GM19351 (cell line): ENCODE results near the gene UBXN11.
A peak's percentile ranks its signal among the peaks of the same experiment; 100 is the strongest.
"Not testable (repeated sequence)": the region's sequence is repeated elsewhere in the genome, so short reads cannot be mapped to it uniquely, and the experiment has no call there.

Experiments
- ATAC-seq: cut with Tn5 transposase; IDR thresholded peaks from one replicate; pipeline ENCODE4 v1.9.1; 2021; ENCODE audit warnings: mild to moderate bottlenecking, moderate library complexity; ENCODE audit not compliant: unreplicated experiment

The UBXN11 gene

GRCh38 chr1:26307363-26307781 lies 936 bp upstream of the UBXN11 start:
- ATAC-seq: no peak

DNA sequence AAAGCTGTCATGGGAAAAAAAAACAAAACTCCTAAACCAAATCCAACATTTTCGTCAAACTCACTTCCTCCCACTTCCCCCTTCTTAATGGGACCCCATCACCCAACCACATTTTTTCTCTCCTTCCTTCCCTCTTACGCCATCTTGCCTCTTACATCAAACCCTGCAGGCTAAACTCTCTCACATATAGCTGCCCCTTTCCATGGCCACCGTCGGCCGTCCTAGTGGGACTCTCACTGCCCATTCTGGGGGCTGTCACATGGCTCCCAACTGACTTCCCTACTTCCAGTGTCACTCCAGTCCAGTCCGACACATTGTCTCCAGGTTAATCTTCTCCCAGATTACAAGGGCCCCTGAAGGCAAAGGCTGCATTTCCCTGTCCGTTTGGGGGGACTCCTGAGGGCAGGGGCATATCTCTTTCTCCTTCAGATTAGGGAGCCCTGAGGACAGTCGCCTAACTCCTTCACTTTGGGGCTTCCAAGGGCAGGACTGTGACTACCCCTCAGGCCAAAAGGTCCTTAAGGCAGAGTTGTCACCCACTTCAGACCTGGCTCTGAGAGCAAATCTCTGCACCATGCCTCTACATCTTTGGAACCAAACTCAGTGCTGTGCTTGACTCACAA lies 658 bp downstream of the UBXN11 start:
- no peak for ATAC-seq

GRCh38 chr1:26302733-26303405 lies 3.6 kb downstream of the UBXN11 start:
- ATAC-seq: no peak

GRCh38 chr1:26300578-26301275 lies 5.7 kb downstream of the UBXN11 start:
- no peak for ATAC-seq

DNA sequence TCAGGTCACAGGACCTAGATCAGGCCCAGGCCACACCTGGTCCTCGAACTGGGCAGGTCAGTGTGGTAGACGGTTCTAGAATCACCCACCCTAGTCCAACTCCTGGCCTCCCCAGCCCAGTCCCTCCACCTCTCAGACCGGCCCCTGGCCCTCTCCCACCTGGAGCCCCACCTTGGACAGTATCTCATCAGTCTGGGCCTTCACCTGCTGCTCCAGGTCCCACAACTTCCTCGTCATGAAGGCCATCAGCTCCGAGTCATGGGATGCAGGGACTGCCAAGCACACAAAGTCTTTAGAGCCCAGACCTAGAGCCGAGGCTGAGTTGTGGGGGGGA lies 8.7 kb downstream of the UBXN11 start:
- ATAC-seq: no peak

GRCh38 chr1:26297057-26297790 lies 9.2 kb downstream of the UBXN11 start:
- ATAC-seq: no peak

- no peak for ATAC-seq
Measured at GRCh38 chr1:26296340-26297056, 9.9 kb downstream of the UBXN11 start.

DNA sequence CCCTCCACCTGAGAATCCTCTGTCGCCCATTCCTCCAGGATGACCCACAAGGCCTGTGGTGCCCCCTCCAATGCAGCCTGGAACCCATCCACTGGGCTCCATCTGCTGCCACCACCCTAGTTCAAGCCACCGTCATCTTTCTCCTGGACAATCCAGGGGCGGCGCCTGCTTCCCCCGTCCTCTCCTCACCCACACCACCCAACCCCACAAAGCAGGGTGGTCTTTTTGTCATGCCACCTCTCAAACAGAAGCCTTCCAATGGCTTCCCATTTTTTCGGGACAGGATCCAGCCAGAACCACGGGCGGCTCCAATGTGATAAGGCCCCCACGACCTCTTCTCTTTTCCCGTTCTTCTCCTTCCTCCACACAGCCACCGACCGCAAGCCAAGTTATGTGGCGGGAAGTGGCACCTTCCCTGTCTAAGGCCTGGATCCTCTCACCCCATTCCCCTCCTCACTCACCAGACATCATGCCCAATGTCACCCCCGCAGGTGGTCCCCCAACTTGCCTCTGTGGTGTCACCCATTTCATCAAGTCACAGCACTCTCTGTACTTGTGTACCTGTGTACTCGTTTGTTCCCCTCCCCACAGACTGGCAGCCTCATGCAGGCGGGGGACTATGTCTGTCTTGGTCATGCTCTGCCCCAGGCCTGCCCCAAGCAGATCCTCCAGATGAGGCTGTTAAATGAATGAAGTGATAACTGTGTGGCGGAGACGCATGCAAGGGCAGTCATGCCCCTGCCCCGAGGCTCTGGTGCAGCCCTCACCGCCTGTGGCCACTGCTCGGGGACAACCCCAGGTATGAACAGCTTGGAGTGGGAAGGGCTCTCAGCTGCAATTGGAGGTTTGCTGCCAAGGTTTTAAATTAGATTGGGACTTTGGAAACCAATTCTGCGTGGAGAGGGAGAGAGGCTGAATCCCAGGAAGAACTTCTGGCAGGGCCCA lies 11.0 kb downstream of the UBXN11 start:
- ATAC-seq: no peak

GRCh38 chr1:26293911-26294463 lies 12.4 kb downstream of the UBXN11 start:
- ATAC-seq: no peak

- not testable (repeated sequence) for ATAC-seq
Measured at GRCh38 chr1:26292735-26293134, 13.7 kb downstream of the UBXN11 start.

DNA sequence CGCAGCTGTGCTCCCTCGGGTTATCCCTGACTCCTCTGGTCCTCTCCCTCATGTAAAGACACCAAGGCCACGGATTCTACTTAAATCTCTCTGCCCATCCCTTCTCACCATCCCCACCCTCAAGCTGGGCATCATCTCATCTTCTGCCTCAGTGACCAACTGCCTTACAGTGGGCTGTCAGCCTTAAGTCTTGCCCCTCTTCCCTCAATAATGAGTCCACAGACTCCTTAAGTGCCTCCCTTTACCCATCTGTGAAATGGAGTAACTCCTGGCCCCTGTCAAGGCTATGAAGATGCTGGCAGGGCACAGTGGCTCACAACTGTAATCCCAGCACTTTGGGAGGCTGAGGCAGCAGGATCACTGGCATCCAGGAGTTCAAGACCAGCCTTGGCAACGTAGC lies 14.5 kb downstream of the UBXN11 start:
- ATAC-seq: no peak

- no peak for ATAC-seq
Measured at GRCh38 chr1:26291433-26291832, 15.0 kb downstream of the UBXN11 start.

- ATAC-seq: no peak
Measured at GRCh38 chr1:26290882-26291261, 15.6 kb downstream of the UBXN11 start.

DNA sequence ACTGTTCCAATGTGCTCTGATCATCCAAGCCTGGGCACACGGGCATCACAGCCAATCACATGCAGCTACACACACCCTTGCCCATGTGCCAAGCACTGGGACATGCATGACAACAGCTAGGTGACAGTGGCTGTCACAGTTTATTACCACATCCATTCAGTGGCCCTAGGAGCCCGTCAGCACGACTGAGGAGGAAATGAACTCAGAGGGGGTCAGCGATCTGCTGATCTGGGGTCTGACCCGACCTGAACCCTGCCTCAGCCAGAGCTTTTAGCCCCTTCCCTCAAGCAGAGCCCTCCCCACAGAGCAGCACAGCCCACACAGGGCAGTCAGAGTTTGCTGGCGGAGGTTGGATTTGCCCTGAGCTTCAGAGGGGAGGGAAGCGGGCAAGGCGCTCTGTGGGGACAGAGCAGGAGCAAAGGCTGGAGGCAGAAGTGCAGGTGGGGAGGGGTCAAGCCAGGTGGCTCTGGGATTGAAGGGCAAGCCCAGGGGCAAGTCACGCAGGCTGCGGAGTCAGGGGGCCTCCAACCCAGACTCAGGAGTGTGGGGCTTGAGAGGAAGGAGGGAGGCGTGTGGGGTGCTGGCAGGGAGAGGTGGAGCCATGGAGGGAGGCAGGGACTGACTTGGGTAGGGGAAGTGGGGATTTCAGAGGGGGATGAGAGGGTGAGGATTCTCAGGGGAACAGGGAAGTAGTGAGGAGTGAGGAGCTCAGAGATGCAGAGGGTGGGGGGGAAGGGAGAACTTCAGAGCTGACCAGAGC lies 16.1 kb downstream of the UBXN11 start:
- no peak for ATAC-seq

GRCh38 chr1:26289158-26290059 lies 17.0 kb downstream of the UBXN11 start:
- peak; percentile 42 for ATAC-seq

- no peak for ATAC-seq
Measured at GRCh38 chr1:26288311-26288941, 18.0 kb downstream of the UBXN11 start.

DNA sequence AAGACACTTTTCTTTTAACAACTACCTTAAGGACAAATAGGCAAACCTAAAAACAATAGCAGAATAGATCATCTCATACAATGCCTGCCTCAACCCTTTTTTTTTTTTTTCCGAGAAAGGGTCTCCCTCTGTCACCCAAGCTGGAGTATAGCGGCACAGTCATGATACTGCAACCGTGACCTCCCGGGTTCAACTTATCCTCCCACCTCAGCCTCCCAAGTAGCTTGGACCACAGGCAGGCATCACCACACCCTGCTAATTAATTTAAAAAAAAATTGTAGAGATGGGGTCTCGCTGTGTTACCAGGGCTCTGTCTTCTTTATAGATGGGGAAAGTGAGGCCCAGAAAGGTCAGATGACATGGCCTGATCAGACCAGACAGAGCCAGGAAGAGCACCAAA lies 18.6 kb downstream of the UBXN11 start:
- no peak for ATAC-seq
